OCI-LY7 (cell line): ENCODE measurements around the gene CHEK1.

Experiments used
- EZH2phosphoT487 ChIP-seq: fragments of 200-600 bp; sonication (generic); IDR thresholded peaks from 2 replicates; pipeline ENCODE4 v1.6.1; 2018; ENCODE audit warnings: low read depth, borderline replicate concordance, mild to moderate bottlenecking, mixed run types, antibody characterized with exemption, low read length, moderate library complexity, mixed read lengths
- TF ChIP-seq, protein P1 (sequence below): fragments of 200-600 bp; sonication (generic); conservative IDR thresholded peaks from 2 replicates; pipeline ENCODE4 v1.5.1; 2014; ENCODE audit warnings: mild to moderate bottlenecking, antibody characterized with exemption, low read length, moderate library complexity, mixed read lengths

GRCh38 chr11:125675196-125675595 is 50.2 kb downstream of the CHEK1 start:
- TF ChIP-seq, protein P1, sequence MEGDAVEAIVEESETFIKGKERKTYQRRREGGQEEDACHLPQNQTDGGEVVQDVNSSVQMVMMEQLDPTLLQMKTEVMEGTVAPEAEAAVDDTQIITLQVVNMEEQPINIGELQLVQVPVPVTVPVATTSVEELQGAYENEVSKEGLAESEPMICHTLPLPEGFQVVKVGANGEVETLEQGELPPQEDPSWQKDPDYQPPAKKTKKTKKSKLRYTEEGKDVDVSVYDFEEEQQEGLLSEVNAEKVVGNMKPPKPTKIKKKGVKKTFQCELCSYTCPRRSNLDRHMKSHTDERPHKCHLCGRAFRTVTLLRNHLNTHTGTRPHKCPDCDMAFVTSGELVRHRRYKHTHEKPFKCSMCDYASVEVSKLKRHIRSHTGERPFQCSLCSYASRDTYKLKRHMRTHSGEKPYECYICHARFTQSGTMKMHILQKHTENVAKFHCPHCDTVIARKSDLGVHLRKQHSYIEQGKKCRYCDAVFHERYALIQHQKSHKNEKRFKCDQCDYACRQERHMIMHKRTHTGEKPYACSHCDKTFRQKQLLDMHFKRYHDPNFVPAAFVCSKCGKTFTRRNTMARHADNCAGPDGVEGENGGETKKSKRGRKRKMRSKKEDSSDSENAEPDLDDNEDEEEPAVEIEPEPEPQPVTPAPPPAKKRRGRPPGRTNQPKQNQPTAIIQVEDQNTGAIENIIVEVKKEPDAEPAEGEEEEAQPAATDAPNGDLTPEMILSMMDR = no peak
- TF ChIP-seq EZH2phosphoT487 = no peak
